Natural killer cell (primary cell): ENCODE results near the gene ARPC5L. TPM values are rescaled to one million over a fixed set of nuclear protein-coding genes. Genes with fewer than 3 reads are reported as not detected.
A peak's percentile ranks its signal among the peaks of the same experiment; 100 is the strongest.

Source experiments
- ATAC-seq, 3 donors: fragments of 150-1000 bp in 2 of 3; fragments of 200-7000 bp in 1 of 3; cut with Tn5 transposase; 1 replicate in 1 of 3; 2 replicates in 2 of 3; pipeline ENCODE4 v1.10.0; 2021; ENCODE audit warnings: mild to moderate bottlenecking in 2 of 3, moderate library complexity in 2 of 3
- DNase-seq, 2 donors: peaks; one replicate each; pipeline versions ENCODE4 v3.0.0 to v3.0.0-alpha.2; 2013 to 2021; ENCODE audit warnings: mixed read lengths in 1 of 2
- H3K27ac ChIP-seq: one replicate; pipeline ENCODE4 v1.5.1; 2013; ENCODE audit warnings: mild to moderate bottlenecking, low read length
- H3K27me3 ChIP-seq: one replicate; pipeline ENCODE4 v1.6.1; 2013; ENCODE audit warnings: low read length; ENCODE audit not compliant: control insufficient read depth, insufficient read depth
- H3K36me3 ChIP-seq: one replicate; pipeline ENCODE4 v1.6.1; 2013; ENCODE audit warnings: low read length; ENCODE audit not compliant: control insufficient read depth, insufficient read depth
- H3K4me1 ChIP-seq: one replicate; pipeline ENCODE4 v1.6.1; 2013; ENCODE audit warnings: low read length; ENCODE audit not compliant: control insufficient read depth, insufficient read depth
- H3K4me3 ChIP-seq: one replicate; pipeline ENCODE4 v1.5.1; 2013; ENCODE audit warnings: low read length
- H3K9me3 ChIP-seq: one replicate; pipeline ENCODE4 v1.6.1; 2013; ENCODE audit warnings: low read length; ENCODE audit not compliant: control insufficient read depth, insufficient read depth
- H3K27ac Mint-ChIP-seq, 2 donors: one replicate each; pipeline ENCODE4 v1.8.0; 2022; ENCODE audit warnings: mild to moderate bottlenecking in 2 of 2, mixed read lengths in 2 of 2, moderate library complexity in 1 of 2
- H3K27me3 Mint-ChIP-seq, 2 donors: one replicate each; pipeline ENCODE4 v1.8.0; 2022; ENCODE audit warnings: low read depth in 2 of 2, mixed read lengths in 2 of 2
- H3K36me3 Mint-ChIP-seq: one replicate; pipeline ENCODE4 v1.8.0; 2022; ENCODE audit warnings: mixed read lengths
- H3K4me1 Mint-ChIP-seq, 2 donors: one replicate each; pipeline ENCODE4 v1.8.0; 2022; ENCODE audit warnings: mixed read lengths in 2 of 2
- H3K4me3 Mint-ChIP-seq: one replicate; pipeline ENCODE4 v1.8.0; 2022; ENCODE audit warnings: mild to moderate bottlenecking, moderate library complexity, mixed read lengths
- H3K9me3 Mint-ChIP-seq, 2 donors: one replicate each; pipeline ENCODE4 v1.8.0; 2022; ENCODE audit warnings: mixed read lengths in 2 of 2
- CTCF ChIP-seq: fragments of 200-600 bp; IDR thresholded peaks from one replicate; pipeline ENCODE4 v1.8.0; 2022; ENCODE audit warnings: antibody characterized with exemption
- WGBS: methylation state at CpG from one replicate; pipeline ENCODE4 v1.1.7; 2013; ENCODE audit warnings: missing lambda C conversion rate; ENCODE audit not compliant: insufficient coverage; 5-methylcytosine and 5-hydroxymethylcytosine counted together
- intact Hi-C: fragments of 100-400 bp; cut with micrococcal nuclease; formaldehyde crosslinking; loops from one replicate; pipeline ENCODE4 v1.14.2; 2022
- total RNA-seq, 4 donors: library from RNA; stranded (reverse); fragments of 120-200 nt in 1 of 4; gene quantifications; one replicate each; pipeline versions ENCODE4 v1.2.3 to v1.2.4, GENCODE V29; 2013 to 2022

ARPC5L gene
- total RNA-seq, 3 donors from 2014 or later (not counting 1 experiment from before 2014, with no cell fraction given) = 131 to 169 (median 139) TPM

GRCh38 chr9:124852121-124852828 is 9.7 kb upstream of the ARPC5L start:
- no peak for ATAC-seq
- no peak for TF ChIP-seq CTCF
- Histone ChIP-seq H3K36me3 (peaks cover 8% of the 10 kb centered on the region), H3K27me3 (peaks cover 3% of the 10 kb centered on the region), H3K4me3 (peak overlapping the region; percentile 27), H3K4me1 (peaks cover 23% of the 10 kb centered on the region), H3K27ac (peak overlapping the region; percentile 57), H3K9me3 (no peaks in the 10 kb centered on the region)
- Mint-ChIP-seq H3K36me3 (no peaks in the 10 kb centered on the region), H3K4me1 (peaks cover 13 to 20% of the 10 kb centered on the region in 2 donors), H3K27ac (peak overlapping the region; percentile 86 to 89), H3K4me3 (peak overlapping the region; percentile 82), H3K27me3 (no peaks in the 10 kb centered on the region), H3K9me3 (no peaks in the 10 kb centered on the region)
- no peak for DNase-seq
- intact Hi-C loops = loop anchor here (5.0 kb wide), 1 partner anchor 235 kb away; no protein-coding TSS in a partner anchor
- WGBS = 83% methylated on average over 13 of the region's 13 CpGs

DNA sequence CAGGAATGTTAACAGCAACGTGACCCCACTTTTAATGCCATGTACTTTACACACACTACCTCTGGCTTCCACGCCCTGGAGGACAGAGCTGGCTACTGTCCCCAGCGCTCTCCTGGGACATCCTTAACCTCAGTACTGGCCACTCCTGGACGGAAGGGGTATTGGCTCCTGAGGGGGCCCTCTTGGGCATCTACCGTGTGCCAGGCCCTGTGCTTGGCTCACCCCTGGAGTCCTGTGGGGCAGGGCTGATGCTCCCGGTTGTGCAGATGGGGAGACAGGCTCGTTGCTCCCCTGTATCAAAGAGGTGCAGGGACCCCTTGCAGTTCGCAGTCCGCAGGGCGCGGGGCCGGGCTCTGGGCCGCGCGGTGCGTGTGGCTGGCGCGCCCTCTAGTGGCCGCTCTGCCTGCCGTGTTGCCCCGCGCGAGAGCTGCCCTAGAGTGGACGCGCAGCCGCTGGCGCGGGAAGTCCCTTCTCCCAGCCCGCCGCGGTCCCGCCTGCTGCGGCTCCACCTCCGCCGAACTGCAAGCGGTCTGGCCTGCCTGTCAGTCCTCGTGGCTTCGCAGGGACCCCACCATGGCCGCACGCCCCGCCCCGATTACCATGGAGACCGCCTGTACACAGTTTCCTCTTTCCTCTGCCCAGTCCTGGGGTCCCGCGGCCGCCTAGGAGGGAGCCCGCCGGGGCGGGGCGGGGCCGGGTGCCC is 8.9 kb upstream of the ARPC5L start, which contains the start of gene WDR38:
Gene WDR38 (plus strand): TSS at position 632 of the 703 bp plus-strand sequence. CDS start 72 bp downstream, outside the sequence.
- Histone ChIP-seq H3K36me3 (peaks cover 12% of the 10 kb centered on the region), H3K9me3 (no peaks in the 10 kb centered on the region), H3K27ac (peak within 1 kb of the TSS; percentile 87), H3K27me3 (peaks cover 3% of the 10 kb centered on the region), H3K4me1 (peaks cover 23% of the 10 kb centered on the region), H3K4me3 (peak within 1 kb of the TSS; percentile 27)
- Mint-ChIP-seq H3K27ac (peak within 1 kb of the TSS; percentile 86 to 89), H3K4me1 (peaks cover 13 to 24% of the 10 kb centered on the region in 2 donors), H3K4me3 (peak within 1 kb of the TSS; percentile 82), H3K27me3 (no peaks in the 10 kb centered on the region), H3K36me3 (no peaks in the 10 kb centered on the region), H3K9me3 (no peaks in the 10 kb centered on the region)
- DNase-seq (peak; percentile 88 to 93), ATAC-seq (peak; percentile 90 to 96 (median 95))
- peak; percentile 99 for TF ChIP-seq CTCF
- intact Hi-C loops = loop anchor here (1.0 to 5.0 kb wide), 4 partner anchors 17 to 236 kb away; no protein-coding TSS in a partner anchor
- 2% methylated on average over 51 of the region's 51 CpGs for WGBS

DNA sequence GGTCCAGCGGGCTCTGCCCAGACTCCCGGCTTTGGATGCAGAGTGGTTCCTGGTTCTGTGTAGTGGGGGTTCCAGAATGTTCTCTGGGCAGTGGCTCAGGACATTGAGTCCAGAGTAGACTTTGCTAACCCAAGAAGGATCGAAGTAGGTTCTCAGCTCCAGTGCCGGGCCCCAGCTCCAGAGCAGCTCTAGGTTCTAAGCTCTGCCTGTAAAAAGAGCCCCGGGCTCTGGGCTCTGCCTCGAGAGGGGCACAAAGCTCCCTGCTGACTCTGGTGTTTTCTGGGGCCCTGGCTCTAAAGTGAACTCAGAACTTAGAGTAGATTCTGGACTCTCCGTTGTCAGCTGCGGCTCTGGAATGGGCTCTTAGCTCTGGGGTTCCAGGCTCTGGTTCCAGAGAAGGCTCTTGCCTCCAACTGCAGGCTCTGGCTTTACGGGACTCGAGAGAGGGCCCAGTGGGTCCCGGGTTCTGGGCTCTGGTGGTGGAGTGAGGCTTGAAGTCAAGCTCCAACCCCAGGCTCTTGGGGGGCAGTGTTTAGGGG is 8.3 kb upstream of the ARPC5L start:
- Mint-ChIP-seq H3K9me3 (no peaks in the 10 kb centered on the region), H3K4me3 (no peak overlapping the region), H3K27ac (peak overlapping the region; percentile 86 to 89), H3K27me3 (no peaks in the 10 kb centered on the region), H3K36me3 (no peaks in the 10 kb centered on the region), H3K4me1 (peaks cover 13 to 27% of the 10 kb centered on the region in 2 donors)
- Histone ChIP-seq H3K27ac (peak overlapping the region; percentile 87), H3K36me3 (peaks cover 19% of the 10 kb centered on the region), H3K4me1 (peaks cover 23% of the 10 kb centered on the region), H3K9me3 (no peaks in the 10 kb centered on the region), H3K4me3 (no peak overlapping the region), H3K27me3 (peaks cover 1% of the 10 kb centered on the region)
- no peak for TF ChIP-seq CTCF
- 70% methylated on average over 11 of the region's 11 CpGs for WGBS
- intact Hi-C loops = loop anchor here (1.0 to 5.0 kb wide), 4 partner anchors 17 to 236 kb away; no protein-coding TSS in a partner anchor
- DNase-seq (peak in 1 of 2 donors; percentile 42), ATAC-seq (peak in 1 of 3 donors; percentile 2)
